GM19324 (cell line): ENCODE measurements around the gene SORBS1.

ENCODE experiments used
- ATAC-seq: cut with Tn5 transposase; IDR thresholded peaks from one replicate; pipeline ENCODE4 v1.9.1; 2021; ENCODE audit warnings: mild to moderate bottlenecking, moderate library complexity; ENCODE audit not compliant: unreplicated experiment, low FRiP score

Gene SORBS1

GRCh38 chr10:95287281-95287680 lies 273.9 kb downstream of the SORBS1 start:
- ATAC-seq: no peak

- ATAC-seq: no peak
These were observed 274.5 kb downstream of the SORBS1 start for GRCh38 chr10:95286707-95287106.

DNA sequence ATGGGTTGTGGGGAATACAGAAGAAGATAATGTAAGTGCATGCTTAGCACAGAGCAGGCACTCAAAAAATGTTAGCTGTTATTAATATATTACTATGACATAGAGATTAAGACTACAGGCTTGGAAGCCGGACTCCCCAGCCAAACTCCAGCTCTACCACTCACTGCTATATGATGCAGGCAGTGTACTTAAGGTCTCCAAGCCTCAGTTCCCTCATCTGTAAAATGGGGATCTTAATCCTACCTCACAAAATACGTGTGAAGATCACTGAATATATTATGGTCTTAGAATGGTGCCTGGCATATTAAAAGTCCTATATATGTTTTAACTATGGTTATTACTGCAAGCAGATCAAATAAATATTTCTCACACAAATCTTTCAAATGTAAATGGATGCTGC lies 275.6 kb downstream of the SORBS1 start:
- ATAC-seq: no peak

DNA sequence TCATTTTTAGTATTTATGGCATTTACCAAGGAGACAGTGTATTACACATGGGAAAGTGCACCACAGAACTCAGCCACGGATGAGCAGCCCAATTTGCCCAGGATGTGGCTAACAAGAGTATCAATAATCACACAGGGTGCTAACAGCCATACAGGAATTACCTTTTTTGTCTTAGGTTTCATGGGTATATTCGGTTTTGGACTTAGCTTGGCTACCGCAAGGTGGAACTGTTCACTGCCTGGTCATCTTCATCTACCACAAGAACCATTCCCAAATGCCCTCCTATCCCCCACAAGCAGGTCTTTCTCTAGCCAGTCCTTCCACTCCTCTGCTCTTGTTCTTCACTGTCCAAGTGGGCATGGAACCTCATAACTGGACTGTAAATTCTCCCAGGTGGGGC lies 276.4 kb downstream of the SORBS1 start:
- no peak for ATAC-seq

- ATAC-seq: no peak
These were observed 279.1 kb downstream of the SORBS1 start for GRCh38 chr10:95282107-95282506.

- no peak for ATAC-seq
These were observed 280.0 kb downstream of the SORBS1 start for GRCh38 chr10:95281206-95281605.

DNA sequence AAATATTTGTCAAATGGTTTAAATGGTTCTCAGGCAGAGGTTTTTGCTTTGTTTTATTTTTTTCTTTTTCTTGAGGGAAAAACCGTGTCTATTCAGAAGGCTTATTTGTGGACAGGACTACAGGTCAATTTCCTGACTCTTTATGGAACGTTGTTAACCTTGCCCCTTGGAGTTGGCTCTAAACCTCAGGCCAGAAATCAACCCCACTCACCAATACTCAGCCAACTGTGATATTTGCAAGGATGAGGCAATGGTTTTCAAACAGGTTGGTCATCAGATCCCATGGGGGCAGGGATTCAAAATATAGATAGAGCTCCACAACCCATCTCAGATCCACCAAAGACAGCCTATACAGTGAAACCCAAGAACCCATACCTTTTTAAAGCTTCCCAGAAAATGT lies 280.5 kb downstream of the SORBS1 start:
- ATAC-seq: no peak

- no peak for ATAC-seq
These were observed 281.9 kb downstream of the SORBS1 start for GRCh38 chr10:95279042-95279820.

DNA sequence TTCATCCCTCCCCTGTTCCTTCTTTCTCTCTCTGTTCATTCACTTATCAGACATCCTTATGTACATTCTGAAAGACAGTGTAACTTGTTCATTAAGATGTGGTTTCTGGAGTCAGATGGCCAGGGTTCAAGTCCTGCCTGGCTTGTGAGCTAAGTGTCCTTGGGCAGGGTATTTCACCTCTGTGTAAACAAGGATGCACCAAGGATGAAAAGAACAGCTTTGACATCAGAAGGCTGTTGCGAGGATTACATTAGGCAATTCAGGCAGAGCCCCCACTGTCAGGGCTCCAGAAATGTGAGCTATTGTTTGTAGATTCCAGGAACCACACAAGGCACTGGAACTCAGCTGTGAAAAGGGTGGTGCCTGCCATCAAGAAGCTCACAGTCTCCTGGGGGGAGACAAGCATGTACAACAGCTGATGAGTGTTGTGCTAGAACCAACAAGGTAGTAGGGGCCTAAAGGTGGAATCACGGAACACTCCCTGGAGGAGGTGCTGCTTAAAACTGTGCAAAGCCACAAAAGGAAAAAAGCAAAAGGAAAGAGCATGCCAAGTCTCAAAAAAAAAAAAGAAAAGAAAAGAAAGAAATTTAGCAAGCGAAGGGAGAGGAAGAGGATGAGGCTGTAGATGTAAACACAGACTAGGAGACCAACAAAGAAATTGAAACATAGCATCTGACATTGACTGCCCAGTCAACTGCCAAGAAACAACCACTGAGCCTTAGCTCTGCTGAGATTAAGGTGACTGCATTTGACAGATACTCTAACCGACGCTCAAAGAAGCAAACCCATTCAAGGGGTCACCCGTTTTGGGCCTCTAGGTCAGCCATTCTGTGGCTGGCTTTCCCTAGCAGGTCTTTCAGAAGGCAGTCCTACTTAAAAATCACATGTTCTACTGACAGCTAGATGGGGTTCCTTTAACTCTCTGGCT lies 282.8 kb downstream of the SORBS1 start:
- no peak for ATAC-seq

GRCh38 chr10:95277614-95278013 lies 283.6 kb downstream of the SORBS1 start:
- ATAC-seq: no peak

GRCh38 chr10:95277201-95277570 lies 284.0 kb downstream of the SORBS1 start:
- ATAC-seq: no peak

DNA sequence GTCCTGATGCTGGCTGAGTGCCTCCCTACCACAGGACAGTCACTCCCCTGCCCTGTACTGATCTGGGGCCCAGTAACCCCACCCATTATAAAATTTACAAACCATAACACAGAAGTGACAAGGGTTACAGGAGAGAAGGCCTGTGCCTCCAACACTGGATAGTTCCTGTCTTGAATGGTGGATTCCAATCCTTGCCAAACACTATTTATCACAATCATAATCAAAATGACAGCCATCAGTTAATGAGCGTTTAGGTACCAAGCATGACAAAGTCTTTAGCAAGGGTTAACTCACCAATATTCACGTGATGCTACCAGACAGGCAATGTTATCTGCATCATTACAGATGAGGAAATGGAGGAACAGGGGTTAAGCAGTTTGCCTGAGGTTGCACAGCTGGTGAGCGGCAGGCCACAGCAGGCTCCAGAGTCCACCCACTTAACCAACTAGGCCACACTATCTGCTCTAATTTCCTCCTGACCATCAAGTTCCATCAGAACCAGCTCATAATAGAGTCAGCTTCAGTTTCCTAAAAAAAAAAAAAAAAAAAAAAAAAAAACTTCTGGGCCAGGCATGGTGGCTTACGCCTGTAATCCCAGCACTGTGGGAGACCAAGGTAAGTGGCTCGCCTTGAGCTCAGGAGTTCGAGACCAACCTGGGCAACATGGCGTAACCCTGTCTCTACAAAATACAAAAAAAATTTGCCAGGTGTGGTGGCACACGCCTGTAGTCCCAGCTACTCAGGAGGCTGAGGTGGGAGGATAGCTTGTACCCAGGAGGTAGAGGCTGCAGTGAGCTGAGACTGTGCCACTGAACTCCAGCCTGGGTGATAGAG lies 284.6 kb downstream of the SORBS1 start:
- no peak for ATAC-seq

DNA sequence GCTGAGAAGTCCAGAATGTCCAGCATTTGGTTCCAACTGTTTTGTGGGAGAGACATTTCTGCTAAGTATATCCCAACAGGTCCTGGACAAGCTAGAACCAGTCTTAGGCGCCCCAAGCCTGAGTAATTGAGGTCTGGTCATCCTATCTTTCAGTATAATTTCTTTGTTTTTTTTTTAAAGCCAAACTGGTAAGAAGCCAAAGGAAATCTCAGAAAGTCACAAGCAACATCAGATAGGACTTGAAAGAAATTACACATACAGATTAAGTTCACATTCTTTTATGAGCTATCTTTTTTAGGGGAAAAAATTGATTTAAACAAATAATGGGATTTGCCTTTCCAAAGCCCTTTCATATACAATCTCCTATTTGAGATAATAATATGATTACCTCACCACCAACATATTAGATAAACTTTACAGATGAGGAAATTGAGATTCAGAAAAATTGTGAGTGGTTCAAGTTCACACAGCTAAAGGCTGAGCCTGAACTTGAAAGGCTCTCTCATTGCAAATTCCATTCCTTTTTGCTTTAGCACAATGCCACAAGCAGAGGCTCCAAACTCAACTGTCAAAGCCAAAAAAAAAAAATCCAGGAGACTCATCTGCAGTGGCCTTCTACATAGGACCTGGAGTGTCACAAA lies 285.3 kb downstream of the SORBS1 start:
- no peak for ATAC-seq

DNA sequence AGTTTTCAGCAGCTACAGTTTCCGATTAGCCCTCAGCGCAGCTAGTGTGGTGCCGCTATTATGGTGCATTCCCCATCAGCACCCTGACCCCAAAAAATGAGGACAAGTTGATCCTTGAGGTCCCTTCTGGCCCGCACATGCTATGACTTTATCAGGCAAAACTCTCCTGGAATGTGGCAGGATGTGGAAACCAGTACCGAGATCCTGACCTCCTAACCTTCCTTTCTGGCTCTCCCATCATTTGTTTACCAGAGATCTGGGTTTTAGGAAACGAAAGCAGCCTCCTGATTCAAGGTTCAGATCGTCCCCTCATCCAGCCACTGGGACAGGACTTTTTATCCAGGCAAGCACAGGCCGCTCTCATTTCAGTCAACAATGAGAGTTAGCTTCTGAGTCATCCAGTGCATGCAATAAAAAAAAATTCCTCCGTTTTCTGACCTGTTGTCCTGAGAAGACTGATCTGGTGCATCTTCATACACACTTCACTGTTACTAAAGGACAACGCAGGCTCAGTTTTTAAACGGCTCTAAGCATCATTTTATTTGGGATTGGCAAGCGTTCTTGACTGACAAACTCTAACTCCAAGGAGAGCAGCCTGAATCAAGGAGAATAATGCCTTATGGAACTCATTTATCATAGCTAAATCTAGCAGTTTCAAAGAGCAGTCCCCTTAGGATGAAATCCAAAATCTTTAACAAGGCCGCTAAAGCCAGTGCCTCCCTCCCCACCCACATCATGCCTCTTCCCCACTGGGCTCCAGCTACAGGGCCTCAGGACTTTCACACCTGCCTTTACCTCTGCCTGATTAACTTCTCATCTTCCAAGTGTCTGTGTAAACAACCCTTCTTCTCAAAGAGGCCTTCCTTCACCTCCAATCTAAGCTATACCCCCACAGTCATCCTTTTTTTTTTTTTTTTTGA lies 287.5 kb downstream of the SORBS1 start:
- ATAC-seq: no peak

DNA sequence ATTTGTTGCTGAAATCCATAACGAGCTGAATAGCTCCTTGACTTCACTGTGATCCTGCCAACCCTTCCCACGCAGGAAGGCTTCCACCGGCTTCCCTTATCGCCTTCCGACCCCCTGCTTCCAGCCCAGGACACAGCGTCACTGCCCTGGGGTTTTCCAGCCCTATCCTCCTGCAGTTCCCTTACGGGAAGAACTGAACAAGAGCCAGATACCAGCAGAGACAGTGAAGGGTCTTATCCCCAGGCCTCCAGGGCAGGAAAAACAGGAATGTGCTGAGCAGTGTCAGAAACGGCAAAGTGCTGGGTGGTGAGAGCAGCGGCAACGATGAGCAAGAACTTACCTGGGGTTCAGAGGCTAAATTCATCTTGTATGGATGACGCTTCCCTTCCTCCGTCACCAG lies 292.7 kb downstream of the SORBS1 start:
- no peak for ATAC-seq

DNA sequence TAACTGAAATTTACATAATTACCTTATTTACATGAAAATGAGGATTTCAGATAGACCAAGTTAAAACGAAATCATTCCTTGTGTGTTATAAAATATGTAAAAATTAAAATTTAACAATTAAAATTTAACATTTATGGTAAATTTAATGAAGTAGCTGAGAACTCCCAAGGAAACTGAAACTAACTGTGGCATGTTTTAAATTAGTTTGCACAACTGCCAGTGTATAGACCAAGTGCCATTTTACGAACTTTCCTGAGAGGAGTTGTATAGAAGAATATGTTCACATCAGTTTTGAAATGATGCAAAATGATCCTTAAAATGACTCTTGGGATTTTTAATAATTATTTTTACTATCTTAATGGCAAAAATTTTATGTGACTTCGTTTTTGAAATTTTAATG lies 293.9 kb downstream of the SORBS1 start:
- ATAC-seq: no peak

DNA sequence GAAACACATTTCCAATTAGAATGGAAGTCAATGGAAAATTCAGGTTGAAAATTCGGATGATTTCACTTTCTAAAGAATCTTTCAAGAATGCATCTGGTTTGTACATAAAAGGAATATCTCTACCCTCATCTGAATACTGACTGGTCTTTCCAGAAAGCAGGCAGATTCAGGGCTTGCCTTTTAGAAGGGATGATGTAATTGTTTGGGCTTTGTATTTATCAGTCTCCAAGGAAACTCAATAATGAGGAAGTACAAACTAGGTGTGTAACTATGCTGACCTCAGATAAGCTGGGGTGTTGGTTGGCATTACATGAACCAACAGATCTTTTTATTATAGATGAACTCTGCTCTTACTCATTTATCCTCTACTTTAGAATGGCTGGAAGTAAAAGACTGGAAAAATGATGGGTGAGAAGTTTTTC lies 294.5 kb downstream of the SORBS1 start:
- peak; percentile 70 for ATAC-seq

- no peak for ATAC-seq
These were observed 295.6 kb downstream of the SORBS1 start for GRCh38 chr10:95265572-95265971.
